ENCODE data around the gene MX2. TPM values are rescaled to one million over a fixed set of nuclear protein-coding genes. Genes with fewer than 3 reads are reported as not detected.

Gene MX2
- total and polyA plus RNA-seq, 9 of the 15 experiments (the other 6 are each of a cell fraction or from before 2014, with no cell fraction given): 0.10 to 0.95 (median 0.47) TPM; not detected in 1

DNA sequence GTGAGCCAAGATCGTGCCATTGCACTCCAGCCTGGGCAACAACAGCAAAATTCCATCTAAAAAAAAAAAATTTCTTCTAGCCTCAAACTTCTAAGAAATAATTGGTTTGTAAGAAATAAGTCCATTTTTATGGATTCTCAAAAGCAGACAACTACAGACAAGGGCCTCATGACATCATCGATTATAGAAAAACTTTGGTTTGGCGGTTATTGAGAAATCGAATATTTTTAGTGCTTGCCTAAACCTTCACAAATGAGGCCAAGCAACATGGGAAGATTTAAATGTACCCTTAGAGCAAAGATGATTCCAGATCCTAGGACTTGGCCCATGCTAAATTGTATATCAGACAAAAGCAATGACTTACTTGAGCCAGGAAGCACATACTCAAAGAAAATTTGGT lies 36.4 kb downstream of the MX2 start:
- BruUV-seq (replicated peaks): no TSS peak

More for the DNA sequence above, 36.4 kb downstream of the MX2 start:
- DNase-seq (ENCODE audit: extremely low read depth in 1 of 4, low spot score in 3 of 4) (no peak), ATAC-seq (no peak), FAIRE-seq (no peak)
- ChIA-PET CTCF (ENCODE audit: low intra/inter-chr PET ratio) (no interaction called here), POLR2A (no interaction called here)
- Histone ChIP-seq H4K20me1 (replicated peaks; ENCODE audit: control insufficient read depth, insufficient read depth, low read length) (no peaks in the 10 kb centered on the region; the same call in 1 of the 2 replicates), H3K9me3 (replicated peaks; ENCODE audit: control insufficient read depth, insufficient read depth, low read depth, low read length) (no peaks in the 10 kb centered on the region), H3K9me1 (ENCODE audit: control insufficient read depth, insufficient read depth, low read length) (no peaks in the 10 kb centered on the region), H3K27ac (ENCODE audit: extremely low read depth, low read depth, low read length) (no peak overlapping the region), H3K79me2 (ENCODE audit: control insufficient read depth, insufficient read depth, low read length) (no peaks in the 10 kb centered on the region), H3K4me1 (replicated peaks in 1 of 2; ENCODE audit: control insufficient read depth in 2 of 2, insufficient read depth in 2 of 2, low read length in 2 of 2) (no peaks in the 10 kb centered on the region), H3K9ac (ENCODE audit: insufficient read depth in 1 of 2, low read depth in 2 of 2, low read length in 2 of 2) (no peak overlapping the region), H3K4me3 (no peak overlapping the region), H3K36me3 (ENCODE audit: control insufficient read depth, insufficient read depth, low read length) (no peaks in the 10 kb centered on the region), H3K4me2 (ENCODE audit: insufficient read depth, low read length) (no peak overlapping the region), H3K27me3 (ENCODE audit: control insufficient read depth in 2 of 2, insufficient read depth in 2 of 2, low read length in 2 of 2) (peaks cover 4 to 38% of the 10 kb centered on the region in 2 experiments; a peak in 4 of 5 replicates), H2AFZ (ENCODE audit: low read depth, low read length) (no peak overlapping the region)
- intact Hi-C loops (cut with micrococcal nuclease): no loop called here
- TF ChIP-seq CBX8 (IDR thresholded peaks at IDR 0.05; ENCODE audit: borderline replicate concordance, extremely low read depth, low read depth, low read length, poor library complexity, severe bottlenecking) (peak; percentile 68), ID3 (CRISPR knock-in tag; IDR thresholded peaks at IDR 0.05) (no peak), ID3 (tag; IDR thresholded peaks at IDR 0.05) (no peak), HNRNPH1 (optimal IDR thresholded peaks at IDR 0.05; ENCODE audit: low read depth, low read length) (no peak)
- TF ChIP-seq, protein P1, sequence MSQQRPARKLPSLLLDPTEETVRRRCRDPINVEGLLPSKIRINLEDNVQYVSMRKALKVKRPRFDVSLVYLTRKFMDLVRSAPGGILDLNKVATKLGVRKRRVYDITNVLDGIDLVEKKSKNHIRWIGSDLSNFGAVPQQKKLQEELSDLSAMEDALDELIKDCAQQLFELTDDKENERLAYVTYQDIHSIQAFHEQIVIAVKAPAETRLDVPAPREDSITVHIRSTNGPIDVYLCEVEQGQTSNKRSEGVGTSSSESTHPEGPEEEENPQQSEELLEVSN (IDR thresholded peaks at IDR 0.05; ENCODE audit: borderline replicate concordance in 1 of 2, extremely low read depth in 1 of 2, insufficient read depth in 1 of 2, insufficient read length in 1 of 2, low read depth in 1 of 2, low read length in 1 of 2, poor library complexity in 1 of 2, severe bottlenecking in 1 of 2): no peak
- TF ChIP-seq, protein P2, sequence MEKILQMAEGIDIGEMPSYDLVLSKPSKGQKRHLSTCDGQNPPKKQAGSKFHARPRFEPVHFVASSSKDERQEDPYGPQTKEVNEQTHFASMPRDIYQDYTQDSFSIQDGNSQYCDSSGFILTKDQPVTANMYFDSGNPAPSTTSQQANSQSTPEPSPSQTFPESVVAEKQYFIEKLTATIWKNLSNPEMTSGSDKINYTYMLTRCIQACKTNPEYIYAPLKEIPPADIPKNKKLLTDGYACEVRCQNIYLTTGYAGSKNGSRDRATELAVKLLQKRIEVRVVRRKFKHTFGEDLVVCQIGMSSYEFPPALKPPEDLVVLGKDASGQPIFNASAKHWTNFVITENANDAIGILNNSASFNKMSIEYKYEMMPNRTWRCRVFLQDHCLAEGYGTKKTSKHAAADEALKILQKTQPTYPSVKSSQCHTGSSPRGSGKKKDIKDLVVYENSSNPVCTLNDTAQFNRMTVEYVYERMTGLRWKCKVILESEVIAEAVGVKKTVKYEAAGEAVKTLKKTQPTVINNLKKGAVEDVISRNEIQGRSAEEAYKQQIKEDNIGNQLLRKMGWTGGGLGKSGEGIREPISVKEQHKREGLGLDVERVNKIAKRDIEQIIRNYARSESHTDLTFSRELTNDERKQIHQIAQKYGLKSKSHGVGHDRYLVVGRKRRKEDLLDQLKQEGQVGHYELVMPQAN (IDR thresholded peaks at IDR 0.05; ENCODE audit: borderline replicate concordance): no peak
- in situ Hi-C loops (cut with MboI): no loop called here
- 1% methylated on average over 4 of the region's 4 CpGs for WGBS (ENCODE audit: insufficient coverage, low coverage, missing lambda C conversion rate)

All from K562 (cell line).